Measurements from ENCODE around the gene SLC25A13.
"Not testable (repeated sequence)": the region's sequence is repeated elsewhere in the genome, so short reads cannot be mapped to it uniquely, and the experiment has no call there.

The SLC25A13 gene

DNA sequence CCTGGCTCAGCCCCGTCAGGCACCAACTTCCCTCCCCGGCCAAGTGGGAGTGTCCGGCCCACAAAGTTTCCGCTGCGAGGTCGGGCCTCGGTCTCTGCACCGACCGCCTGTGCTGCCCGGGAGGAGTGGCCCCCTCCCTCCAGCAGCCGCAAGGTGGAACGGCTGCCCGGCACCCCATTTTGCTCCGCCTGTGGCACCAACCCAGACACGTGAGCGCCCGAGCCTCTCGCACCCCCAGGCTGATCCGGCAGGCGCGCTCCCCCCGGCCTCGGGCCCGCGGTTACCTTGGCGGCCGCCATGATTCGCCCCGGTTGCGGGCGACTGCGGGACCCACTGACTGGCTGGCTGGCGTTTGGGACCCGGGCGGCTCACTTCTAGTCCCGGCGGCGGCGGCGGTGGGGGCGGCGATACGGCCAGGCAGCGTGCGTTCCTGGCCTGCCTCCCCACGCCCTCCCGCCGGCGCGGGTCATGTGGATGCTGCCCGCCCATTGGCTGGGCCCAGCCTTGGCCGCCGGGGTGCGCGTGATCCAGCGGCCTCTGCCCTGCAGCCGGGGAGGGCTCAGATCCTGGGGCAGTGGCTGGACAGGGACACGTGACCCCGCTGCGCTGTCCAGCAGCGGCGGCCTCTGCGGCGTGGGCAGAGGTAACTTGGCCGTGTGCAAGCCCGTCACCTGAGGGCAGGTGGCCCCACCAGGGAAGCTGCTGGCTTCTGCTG lies at the start of gene SLC25A13:
Gene SLC25A13, minus strand, starts transcription at position 441 of the 715 bp plus-strand sequence. Its CDS starts 142 bp downstream, at position 299.
- DNase-seq (ENCODE audit: low spot score) (peak; percentile 99), FAIRE-seq (peak; percentile 99)

DNA sequence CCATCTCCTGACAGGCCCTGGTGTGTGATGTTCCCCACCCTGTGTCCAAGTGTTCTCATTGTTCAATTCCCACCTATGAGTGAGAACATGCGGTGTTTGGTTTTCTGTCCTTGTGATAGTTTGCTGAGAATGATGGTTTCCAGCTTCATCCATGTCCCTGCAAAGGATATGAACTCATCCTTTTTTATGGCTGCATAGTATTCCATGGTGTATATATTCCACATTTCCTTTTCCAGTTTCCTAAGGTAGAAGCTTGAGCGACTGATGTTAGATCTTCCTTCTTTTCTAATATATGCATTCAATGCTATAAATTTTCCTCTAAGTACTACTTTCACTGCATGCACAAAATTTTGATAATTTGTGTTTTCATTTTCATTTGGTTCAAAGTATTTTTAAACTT lies 44.0 kb upstream of the SLC25A13 start:
- not testable (repeated sequence) for FAIRE-seq; DNase-seq (ENCODE audit: low spot score)

DNA sequence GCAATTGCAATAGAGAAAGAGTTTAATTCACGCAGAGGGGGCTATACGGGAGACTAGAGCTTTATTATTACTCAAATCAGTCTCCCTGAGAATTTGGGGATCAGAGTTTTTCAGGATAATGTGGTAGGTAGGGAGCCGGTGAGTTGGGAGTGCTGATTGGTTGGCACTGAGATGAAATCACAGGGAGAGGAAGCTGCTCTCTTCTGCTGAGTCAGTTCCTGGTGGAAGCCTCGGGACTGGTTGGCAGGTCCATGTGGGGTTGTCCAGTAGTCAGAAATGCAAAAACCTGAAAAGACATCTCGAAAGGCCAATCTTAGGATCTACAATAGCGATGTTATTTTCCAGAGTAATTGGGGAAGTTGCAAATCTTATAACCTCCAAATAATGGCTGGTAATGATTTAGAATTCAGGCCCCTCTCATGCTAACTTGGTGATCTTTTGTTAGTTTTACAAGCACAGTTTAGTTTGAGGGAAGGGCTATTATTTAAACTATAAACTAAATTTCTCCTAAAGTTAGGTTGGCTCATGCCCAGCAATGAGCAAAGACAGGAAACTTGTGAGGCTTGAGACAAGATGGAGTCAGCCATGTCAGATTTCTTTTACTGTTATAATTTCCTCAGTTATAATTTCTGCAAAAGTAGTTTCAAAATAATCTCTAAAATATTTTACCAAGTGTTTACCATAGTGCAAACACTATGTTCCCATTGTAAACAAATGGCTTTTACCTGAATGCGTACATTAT lies 39.4 kb upstream of the SLC25A13 start:
- DNase-seq (ENCODE audit: low spot score) (no peak), FAIRE-seq (no peak)

GRCh38 chr7:96359876-96360275 lies 38.0 kb upstream of the SLC25A13 start:
- FAIRE-seq (no peak), DNase-seq (ENCODE audit: low spot score) (no peak)

DNA sequence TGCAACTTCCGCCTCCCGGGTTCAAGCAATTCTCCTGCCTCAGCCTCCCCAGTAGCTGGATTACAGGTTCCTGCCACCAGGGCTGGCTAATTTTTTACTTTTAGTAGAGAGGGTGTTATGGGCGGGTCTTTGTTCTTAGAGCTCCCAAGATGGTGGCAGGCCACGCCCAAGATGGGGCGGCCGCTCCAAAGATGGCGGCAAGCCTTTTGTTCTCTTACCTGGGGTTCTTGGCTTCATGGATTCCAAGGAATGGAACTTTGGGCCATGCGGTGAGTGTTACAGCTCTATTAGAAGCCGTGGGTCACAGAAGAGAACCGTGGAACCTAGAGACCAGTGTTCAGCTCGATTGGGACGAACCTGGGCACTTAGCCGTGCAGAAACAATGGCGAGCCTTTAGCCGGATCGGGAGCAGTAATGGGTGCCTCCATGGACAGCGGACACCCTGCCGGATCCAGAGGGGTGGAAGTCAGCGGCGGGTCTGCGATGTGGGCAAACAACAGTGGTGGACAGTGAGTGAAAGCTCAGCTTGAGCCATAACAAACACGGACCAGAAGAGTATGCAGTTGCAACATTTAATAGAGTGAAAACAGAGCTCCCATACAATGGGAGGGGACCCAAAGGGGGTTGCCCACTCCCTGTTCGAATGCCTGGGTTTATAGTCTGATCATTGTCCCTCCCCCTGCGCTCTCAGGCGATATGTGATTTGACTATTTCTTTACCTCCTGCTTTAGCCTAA lies 36.5 kb upstream of the SLC25A13 start:
- DNase-seq (ENCODE audit: low spot score); FAIRE-seq: not testable (repeated sequence)

GRCh38 chr7:96355990-96356506 lies 34.1 kb upstream of the SLC25A13 start:
- DNase-seq (ENCODE audit: low spot score) (no peak), FAIRE-seq (no peak)

DNA sequence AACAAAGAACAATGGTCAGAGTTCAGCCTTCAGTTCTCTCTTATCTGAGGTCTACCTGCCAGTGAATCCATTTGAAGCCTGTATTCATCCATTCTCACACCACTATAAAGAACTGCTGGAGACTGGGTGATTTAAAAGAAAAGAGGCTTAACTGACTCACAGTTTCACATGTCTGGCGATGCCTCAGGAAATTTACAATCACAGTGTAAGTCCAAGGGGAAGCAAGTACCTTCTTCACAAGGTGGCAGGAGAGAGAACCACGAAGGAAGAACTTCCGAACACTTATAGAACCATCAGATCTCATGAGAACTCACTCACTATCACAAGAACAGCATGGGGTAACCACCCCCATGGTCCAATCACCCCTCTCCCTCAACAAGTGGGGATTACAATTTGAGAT lies 33.0 kb upstream of the SLC25A13 start:
- no peak for DNase-seq (ENCODE audit: low spot score)
- no peak for FAIRE-seq

- FAIRE-seq: peak; percentile 32
- no peak for DNase-seq (ENCODE audit: low spot score)
These were observed 27.7 kb upstream of the SLC25A13 start for GRCh38 chr7:96349572-96349971.

- FAIRE-seq: no peak
- DNase-seq (ENCODE audit: low spot score): no peak
These were observed 25.6 kb upstream of the SLC25A13 start for GRCh38 chr7:96347471-96347870.

DNA sequence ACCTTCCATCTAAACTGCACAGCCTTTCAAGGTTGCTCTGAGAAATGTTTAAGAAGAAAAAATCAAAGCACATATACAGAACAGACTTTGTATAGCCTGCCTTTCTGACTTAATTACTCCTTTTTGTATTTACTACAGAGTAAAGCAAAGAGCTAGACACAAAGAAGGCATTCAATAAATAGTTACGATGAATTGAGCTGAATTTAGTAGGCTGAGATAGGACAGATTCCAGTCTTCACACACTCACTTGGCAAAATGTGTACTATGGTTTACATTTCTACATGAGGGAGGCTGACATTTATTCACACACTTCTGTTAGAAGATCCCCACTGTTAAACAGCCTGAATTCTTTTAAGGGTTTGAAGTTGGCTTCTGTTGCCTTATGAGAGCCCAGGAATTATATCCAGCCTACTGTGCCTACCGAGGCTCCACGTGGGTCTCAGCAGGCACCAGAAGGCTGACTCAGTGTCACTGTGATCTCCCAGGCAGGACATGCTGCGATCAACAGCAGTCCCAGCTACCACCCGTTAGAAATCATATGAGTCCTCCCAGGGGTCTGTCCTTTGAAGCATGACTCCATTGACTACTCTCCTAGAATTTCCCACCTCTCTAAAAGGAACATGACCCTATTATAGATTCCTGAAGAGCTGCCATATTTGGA lies 24.5 kb upstream of the SLC25A13 start:
- no peak for DNase-seq (ENCODE audit: low spot score)
- no peak for FAIRE-seq

DNA sequence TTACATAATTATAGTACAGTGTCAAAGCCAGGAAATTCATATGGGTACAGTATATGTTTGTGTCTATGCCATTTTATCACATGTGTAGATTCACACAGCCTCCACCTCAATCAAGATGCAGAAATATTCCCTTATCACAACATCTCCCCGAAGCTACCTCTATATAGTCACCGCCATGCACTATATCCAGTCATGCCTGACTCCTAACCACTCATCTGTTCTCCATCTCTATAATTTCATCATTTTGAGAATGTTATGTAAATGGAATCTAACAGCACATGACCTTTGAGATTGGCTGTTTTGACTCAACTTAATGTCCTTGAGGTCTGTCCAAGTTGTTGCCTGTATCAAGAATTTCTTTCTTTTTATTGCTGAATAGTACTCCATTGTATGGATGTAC lies 22.3 kb upstream of the SLC25A13 start:
- FAIRE-seq (peak; percentile 9), DNase-seq (ENCODE audit: low spot score) (no peak)

DNA sequence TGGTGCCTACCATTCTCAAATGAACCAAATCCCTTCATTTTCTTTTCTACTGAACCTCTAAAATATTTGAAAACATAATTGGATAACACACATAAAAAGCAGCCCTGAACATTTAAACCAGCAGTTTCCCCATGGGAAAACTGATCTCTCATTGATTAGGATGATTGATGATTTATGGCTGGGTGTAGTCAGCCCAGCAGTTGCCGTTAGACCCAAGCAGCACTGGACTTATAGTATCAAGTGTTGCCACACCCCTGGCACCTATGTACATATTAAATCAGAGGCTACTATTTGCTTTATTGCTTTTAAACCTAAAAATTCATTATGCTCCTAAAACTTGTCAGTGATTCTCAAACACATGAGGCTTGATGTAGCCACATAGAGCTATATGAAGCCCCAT lies 20.2 kb upstream of the SLC25A13 start:
- DNase-seq (ENCODE audit: low spot score) (no peak), FAIRE-seq (no peak)

- FAIRE-seq: no peak
These were observed 15.6 kb upstream of the SLC25A13 start for GRCh38 chr7:96337519-96337918.

DNA sequence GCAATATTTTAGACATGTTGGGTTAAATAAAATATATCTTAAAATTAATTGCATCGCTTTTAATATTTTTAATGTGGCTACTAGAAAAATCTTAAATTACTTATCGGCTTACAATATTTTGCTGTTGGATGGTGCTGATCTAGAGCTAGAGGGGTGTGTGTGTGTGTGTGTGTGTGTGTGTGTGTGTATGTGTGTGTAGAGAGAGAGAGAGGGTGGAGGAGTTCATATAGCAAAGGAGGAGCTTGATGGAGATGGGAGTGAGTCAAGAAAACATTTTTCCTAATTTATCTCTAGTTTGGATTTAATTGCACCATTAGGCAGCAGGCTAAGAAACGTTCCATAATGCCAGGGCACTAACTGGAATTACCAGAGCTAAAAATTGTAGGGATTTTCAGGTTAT lies 10.4 kb upstream of the SLC25A13 start:
- no peak for FAIRE-seq
- DNase-seq (ENCODE audit: low spot score): no peak

More at GRCh38 chr7:96337519-96337918, 15.6 kb upstream of the SLC25A13 start:
- DNase-seq (ENCODE audit: low spot score): no peak

GRCh38 chr7:96331775-96332174 lies 9.9 kb upstream of the SLC25A13 start:
- DNase-seq (ENCODE audit: low spot score) (no peak), FAIRE-seq (no peak)

- FAIRE-seq: peak; percentile 40
- no peak for DNase-seq (ENCODE audit: low spot score)
These were observed 9.3 kb upstream of the SLC25A13 start for GRCh38 chr7:96331233-96331632.

GRCh38 chr7:96330193-96330592 lies 8.3 kb upstream of the SLC25A13 start:
- FAIRE-seq (no peak), DNase-seq (ENCODE audit: low spot score) (no peak)

GRCh38 chr7:96329241-96329640 lies 7.3 kb upstream of the SLC25A13 start:
- DNase-seq (ENCODE audit: low spot score) (no peak), FAIRE-seq (no peak)

DNA sequence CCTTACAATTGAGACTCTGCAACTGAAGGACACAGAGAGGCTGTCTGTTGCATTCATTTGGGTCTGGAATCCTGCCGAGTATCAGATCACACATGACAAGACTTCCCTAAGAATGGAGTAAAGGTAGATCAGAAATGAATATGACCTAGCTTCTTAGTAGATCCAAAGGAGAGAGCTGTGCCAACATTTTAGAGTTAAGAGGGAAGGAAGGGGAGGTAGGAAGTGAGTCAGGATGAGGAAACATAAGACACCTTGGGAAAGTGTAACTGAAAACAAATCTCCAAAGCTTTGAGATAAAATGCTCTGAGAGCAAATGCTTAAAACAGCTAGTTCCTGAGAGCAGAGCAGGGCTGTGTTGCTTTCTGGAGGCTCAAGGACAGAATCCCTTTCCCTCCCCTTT lies 6.1 kb upstream of the SLC25A13 start:
- DNase-seq (ENCODE audit: low spot score): no peak

DNA sequence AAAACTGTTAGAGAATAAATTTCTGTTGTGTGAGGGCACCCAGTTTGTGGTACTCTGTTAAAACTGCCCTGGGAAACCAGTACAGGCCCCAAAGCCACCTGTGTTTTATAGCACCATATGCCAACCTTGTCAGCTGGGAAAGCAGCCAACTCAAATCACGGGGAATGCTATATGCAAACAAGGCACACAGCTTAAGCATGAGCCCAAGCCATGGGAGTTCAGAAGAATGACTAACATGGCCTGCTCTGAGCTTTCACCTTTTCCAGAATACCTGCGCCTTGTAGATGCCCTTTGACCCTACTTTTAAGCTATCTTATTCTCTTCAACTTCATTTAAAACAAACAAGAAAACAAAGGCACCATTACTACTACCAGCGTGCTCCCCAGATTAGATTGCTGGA lies 5.5 kb upstream of the SLC25A13 start:
- FAIRE-seq (peak; percentile 69), DNase-seq (ENCODE audit: low spot score) (no peak)

More for the DNA sequence above, 6.1 kb upstream of the SLC25A13 start:
- no peak for FAIRE-seq

DNA sequence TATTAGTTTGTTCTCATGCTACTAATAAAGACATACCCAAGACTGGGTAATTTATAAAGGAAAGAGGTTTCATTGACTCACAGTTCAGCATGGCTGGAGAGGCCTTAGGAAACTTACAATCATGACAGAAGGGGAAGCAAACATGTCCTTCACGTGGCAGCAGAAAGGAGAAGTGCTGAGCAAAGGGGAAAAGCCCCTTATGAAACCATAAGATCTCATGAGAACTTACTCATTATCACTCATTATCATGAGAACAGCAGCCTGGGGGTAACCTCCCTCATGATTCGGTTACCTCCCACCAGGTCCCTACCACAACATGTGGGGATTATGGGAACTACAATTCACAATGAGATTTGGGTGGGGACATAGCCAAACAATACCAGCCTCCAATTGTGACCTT lies 4.9 kb upstream of the SLC25A13 start:
- FAIRE-seq; DNase-seq (ENCODE audit: low spot score): not testable (repeated sequence)

All from urothelium cell line (cell line).